Regular cardiac myocyte (primary cell): ENCODE measurements around the gene ZNF619. TPM values are rescaled to one million over a fixed set of nuclear protein-coding genes. Genes with fewer than 3 reads are reported as not detected.

ENCODE experiments used
- total RNA-seq: library from RNA; depleted of rRNA; stranded (reverse); fragments of >200 nt; gene quantifications from 2 replicates; pipeline ENCODE4 v1.2.3, GENCODE V29; 2014

ZNF619 gene
- 4.8 and 6.5 TPM in 2 replicates for total RNA-seq

DNA sequence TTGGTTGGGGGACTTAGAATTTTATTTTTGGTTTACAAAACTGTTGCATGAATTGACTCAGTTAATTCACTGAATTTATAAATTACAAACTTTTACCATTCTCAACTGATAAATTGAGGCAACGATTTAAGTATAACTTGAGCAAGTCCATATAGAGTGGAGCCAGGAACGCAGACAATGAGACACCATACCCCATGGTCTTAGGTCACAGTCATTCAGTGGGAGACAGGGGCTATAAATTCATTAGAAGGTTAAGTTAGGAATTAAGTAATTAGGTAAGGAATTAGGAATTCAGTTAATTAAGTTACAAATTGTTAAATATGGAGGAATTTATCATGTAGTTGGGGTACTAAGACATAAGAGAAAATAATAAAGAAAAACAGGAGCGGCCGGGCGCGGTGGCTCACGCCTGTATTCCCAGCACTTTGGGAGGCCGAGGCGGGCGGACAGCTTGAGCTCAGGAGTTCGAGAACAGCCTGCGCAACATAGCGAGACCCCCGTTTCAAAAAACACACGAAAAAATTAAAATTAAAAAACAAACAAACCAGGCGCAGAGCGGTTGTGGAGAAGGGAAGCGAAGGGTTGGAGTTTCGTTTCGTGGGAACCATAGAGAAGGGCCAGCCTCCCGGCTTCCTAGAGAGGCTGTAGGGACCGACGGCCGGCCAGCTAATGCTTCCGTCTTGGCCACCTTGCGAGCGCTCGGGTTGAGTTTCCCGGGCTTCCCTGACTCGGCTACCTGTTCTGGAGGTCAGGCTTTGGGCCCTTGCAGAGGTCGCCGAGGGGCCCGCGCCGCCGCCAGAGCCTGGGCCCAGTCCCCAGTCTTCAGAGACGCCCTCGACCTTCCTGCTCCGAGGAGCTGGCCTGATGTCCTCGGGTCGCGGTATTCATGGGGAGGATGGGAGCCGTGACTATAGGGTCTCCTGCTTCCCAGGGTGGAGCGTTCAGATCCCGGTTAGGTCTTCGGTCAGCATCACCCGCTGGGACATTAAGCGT lies at the start of gene ZNF619:
Gene ZNF619, plus strand, starts transcription at position 645 of the 993 bp plus-strand sequence. CDS start 858 bp downstream, outside the sequence.

DNA sequence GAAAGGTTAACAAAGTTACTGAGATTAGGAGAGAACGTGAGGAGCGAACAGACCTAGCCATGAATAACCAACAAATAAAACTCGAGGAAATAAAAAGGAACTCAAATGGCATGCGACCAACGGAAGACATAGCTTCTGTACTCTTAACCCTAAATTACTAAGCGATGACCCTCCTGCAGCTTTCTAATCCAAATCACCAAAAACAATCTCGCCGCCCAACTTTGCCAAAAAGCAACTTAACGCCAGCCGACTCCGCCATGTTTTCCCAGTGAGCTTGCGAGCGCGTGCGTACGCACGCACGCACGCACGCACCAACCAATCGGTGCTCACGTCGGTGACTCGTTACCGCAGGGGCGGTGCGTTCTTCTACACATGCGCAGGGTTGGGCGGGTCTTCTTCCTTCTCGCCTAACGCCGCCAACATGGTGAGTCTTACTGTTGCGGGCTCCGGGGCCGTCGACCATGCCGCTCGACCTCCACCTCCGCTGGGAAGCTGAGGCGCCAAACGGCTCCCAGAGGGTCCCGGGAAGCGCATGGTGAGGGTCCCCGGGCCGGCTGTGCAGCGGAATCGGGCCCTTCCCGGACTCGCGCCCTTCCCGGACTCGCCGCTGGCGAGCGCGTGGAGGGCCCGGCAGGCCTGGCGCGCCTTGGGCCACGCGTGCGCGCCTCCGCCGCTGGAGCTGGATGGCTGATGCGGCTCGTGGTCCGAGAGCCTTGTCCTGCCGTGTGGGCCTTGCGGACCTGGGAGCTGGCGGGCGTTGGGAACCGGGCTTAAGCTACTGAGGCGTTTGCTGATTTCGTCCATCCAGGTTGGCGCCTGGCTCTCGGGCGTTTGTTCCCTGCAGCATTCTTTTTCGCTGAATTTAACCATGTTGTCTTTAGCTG lies 19.7 kb upstream of the ZNF619 start, which contains the start of gene RPL14:
Gene RPL14, plus strand, starts transcription at position 400 of the 884 bp plus-strand sequence. Its CDS starts 133 bp downstream, at position 533.

DNA sequence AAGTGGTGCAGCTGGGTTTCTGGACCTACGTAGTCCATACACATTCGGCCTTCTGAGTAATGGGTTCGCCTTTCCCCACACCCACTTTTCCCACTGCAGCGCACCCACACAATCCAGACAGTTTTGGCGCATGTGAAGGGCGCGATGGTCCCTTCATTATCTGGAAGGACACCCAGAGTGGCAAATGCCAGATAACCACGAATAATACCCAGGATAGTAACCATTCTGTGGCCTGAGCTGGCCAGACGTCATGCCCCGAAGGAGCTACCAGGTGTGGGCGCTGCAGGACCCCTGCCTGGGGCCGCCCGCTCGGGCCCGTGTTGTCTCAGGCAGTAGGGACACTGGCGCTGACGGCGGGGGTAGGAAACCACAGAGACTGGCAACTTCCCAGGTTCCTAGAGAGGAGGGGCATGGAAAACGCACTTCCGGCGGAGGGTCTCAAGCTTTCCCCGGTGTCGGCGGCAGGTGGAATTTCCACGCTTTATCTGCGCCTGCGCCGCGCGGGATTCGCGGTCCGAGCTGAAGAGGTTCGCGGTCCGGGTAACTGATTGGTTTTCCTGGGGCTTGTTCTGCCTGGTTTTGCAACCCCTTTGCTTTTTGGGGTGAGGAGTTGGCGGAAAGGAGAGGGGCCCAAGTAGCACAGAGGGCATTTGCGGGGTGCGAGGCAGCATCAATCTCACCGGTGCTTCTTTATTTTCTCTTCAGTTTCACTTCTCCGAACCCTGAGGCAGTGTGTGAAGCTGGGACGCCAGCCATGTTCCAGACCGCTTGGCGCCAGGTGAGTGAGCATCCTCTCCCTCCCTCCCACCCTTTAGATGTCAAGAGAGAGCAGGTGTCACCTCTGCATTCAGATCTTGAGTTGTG lies 28.9 kb downstream of the ZNF619 start, which contains the start of gene ZNF620:
Gene ZNF620, plus strand, starts transcription at position 441 of the 864 bp plus-strand sequence. Its CDS starts 314 bp downstream, at position 755.

DNA sequence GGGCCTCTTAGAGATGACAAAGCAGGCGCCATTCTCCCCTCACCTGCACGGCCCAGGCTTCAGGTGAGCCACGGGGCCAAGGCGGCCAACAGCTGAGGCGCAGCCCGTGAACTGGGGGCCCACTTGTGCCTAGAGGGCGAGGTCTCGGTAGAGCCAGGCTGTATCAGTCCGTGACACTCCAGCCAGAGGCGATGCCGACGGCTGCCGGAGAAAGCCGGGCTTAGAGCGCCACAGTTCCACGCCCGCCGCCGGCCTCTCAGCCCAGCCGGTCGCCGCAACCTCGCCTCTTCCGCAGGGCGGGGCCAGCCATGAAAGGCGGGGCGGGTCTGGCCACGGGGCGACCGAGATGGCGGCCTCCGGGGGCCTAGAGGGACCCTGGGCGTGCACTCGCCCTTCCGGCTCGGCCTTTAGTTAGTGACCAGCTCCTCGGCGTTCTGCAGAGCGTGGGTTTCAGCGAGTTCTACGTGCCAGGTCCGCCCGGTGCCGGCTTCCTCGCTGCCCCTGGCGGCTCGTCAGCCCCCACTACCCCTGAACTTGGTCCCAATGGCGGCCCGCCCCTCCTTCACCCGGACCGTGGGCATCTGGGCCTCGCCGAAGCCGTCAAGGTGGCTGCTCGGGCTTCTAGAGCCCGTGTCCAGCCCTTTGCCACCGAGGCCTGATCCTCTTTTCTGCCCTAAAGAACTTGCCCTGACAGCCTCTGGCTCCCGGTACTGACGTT lies 47.8 kb downstream of the ZNF619 start, which contains the start of gene ZNF621:
Gene ZNF621, plus strand, starts transcription at position 393 of the 718 bp plus-strand sequence. CDS start 881 bp downstream, outside the sequence.

Other genes starting within 250 kb of the ZNF619 start
- 15.0 and 15.5 TPM in 2 replicates for gene EIF1B, start 167.4 kb upstream of the ZNF619 start, total RNA-seq
- gene ENTPD3, start 89.9 kb upstream of the ZNF619 start, total RNA-seq: 0.19 and 0.28 TPM in 2 replicates
- gene RPL14, start 19.8 kb upstream of the ZNF619 start, total RNA-seq: 284 and 296 TPM in 2 replicates
- 1.7 and 1.9 TPM in 2 replicates for gene ZNF620, start 28.9 kb downstream of the ZNF619 start, total RNA-seq
- 10.4 and 11.6 TPM in 2 replicates for gene ZNF621, start 47.8 kb downstream of the ZNF619 start, total RNA-seq